ENCODE results near the gene IL10RA. TPM values are rescaled to one million over a fixed set of nuclear protein-coding genes. Genes with fewer than 3 reads are reported as not detected.

The IL10RA gene
- total and polyA plus RNA-seq, 4 donors = 2.3 to 11.6 (median 9.2) TPM

DNA sequence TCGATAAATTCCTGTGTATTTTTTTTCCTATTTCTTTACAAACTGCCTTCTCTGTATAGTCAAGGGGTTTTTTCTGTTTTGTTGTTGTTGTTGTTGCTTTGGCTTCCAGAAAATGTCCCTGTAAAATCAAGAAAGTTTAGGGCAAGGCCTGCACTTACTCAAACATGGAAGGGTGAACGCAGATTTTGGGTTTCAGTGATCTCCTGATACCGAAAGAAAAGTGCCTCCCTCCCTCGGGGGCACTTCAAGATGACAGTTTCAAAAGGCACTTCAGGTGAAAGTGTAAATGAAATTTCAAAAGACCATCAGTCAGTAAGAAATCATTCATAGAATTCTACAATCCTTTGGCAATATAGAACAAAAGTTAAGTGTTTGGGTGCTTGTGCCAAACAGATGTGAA is 47.2 kb downstream of the IL10RA start:
- H3K4me1 ChIP-seq (ENCODE audit: control insufficient read depth in 4 of 4, insufficient read depth in 4 of 4, low read length in 3 of 4) = no peaks in the 10 kb centered on the region
- H3K9ac ChIP-seq (ENCODE audit: low read depth in 1 of 2, low read length in 2 of 2) = no peak overlapping the region
- H3K27ac ChIP-seq (ENCODE audit: low read depth in 1 of 2, low read length in 2 of 2) = no peak overlapping the region
- H3K27me3 ChIP-seq (ENCODE audit: control insufficient read depth in 4 of 4, insufficient read depth in 4 of 4, low read length in 3 of 4) = no peaks in the 10 kb centered on the region
- no peaks in the 10 kb centered on the region for H3K36me3 ChIP-seq (ENCODE audit: control insufficient read depth in 4 of 4, insufficient read depth in 3 of 4, low read depth in 1 of 4, low read length in 3 of 4)
- TF ChIP-seq, protein P1, sequence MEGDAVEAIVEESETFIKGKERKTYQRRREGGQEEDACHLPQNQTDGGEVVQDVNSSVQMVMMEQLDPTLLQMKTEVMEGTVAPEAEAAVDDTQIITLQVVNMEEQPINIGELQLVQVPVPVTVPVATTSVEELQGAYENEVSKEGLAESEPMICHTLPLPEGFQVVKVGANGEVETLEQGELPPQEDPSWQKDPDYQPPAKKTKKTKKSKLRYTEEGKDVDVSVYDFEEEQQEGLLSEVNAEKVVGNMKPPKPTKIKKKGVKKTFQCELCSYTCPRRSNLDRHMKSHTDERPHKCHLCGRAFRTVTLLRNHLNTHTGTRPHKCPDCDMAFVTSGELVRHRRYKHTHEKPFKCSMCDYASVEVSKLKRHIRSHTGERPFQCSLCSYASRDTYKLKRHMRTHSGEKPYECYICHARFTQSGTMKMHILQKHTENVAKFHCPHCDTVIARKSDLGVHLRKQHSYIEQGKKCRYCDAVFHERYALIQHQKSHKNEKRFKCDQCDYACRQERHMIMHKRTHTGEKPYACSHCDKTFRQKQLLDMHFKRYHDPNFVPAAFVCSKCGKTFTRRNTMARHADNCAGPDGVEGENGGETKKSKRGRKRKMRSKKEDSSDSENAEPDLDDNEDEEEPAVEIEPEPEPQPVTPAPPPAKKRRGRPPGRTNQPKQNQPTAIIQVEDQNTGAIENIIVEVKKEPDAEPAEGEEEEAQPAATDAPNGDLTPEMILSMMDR (IDR thresholded peaks at IDR 0.05; ENCODE audit: low read depth, low read length, missing input control) = no peak
- TF ChIP-seq FOXA1 (IDR thresholded peaks at IDR 0.05) (no peak), NR2F2 (IDR thresholded peaks at IDR 0.05) (no peak), TAF1 (conservative IDR thresholded peaks at IDR 0.05) (no peak), YY1 (IDR thresholded peaks at IDR 0.05) (no peak), RAD21 (IDR thresholded peaks at IDR 0.05) (no peak), EGR1 (IDR thresholded peaks at IDR 0.05; ENCODE audit: low read depth in 2 of 2) (no peak)
- TF ChIP-seq, protein P2, sequence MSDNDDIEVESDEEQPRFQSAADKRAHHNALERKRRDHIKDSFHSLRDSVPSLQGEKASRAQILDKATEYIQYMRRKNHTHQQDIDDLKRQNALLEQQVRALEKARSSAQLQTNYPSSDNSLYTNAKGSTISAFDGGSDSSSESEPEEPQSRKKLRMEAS (IDR thresholded peaks at IDR 0.05) = no peak
- TF ChIP-seq, protein P3, sequence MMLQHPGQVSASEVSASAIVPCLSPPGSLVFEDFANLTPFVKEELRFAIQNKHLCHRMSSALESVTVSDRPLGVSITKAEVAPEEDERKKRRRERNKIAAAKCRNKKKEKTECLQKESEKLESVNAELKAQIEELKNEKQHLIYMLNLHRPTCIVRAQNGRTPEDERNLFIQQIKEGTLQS (IDR thresholded peaks at IDR 0.05) = no peak
- DNase-seq (ENCODE audit: low spot score) = no peak
- no peaks in the 10 kb centered on the region for H3K9me3 ChIP-seq (ENCODE audit: control insufficient read depth in 4 of 4, low read length in 3 of 4)
- no peak overlapping the region for H3K4me3 ChIP-seq (ENCODE audit: low read depth in 1 of 3, low read length in 3 of 3)
- 83% methylated on average over 4 of the region's 4 CpGs for WGBS

GRCh38 chr11:118042141-118042540 is 55.9 kb downstream of the IL10RA start:
- Histone ChIP-seq H3K9ac (ENCODE audit: low read depth in 1 of 2, low read length in 2 of 2) (no peak overlapping the region), H3K9me3 (ENCODE audit: control insufficient read depth in 4 of 4, low read length in 3 of 4) (no peaks in the 10 kb centered on the region), H3K27ac (ENCODE audit: low read depth in 1 of 2, low read length in 2 of 2) (no peak overlapping the region), H3K27me3 (ENCODE audit: control insufficient read depth in 4 of 4, insufficient read depth in 4 of 4, low read length in 3 of 4) (no peaks in the 10 kb centered on the region), H3K4me3 (ENCODE audit: low read depth in 1 of 3, low read length in 3 of 3) (no peak overlapping the region), H3K36me3 (ENCODE audit: control insufficient read depth in 4 of 4, insufficient read depth in 3 of 4, low read depth in 1 of 4, low read length in 3 of 4) (no peaks in the 10 kb centered on the region), H3K4me1 (ENCODE audit: control insufficient read depth in 4 of 4, insufficient read depth in 4 of 4, low read length in 3 of 4) (peaks cover 0 to 6% (median 1%) of the 10 kb centered on the region in 4 donors)
- 78% methylated on average over 1 of the region's 1 CpG for WGBS
- no peak for DNase-seq (ENCODE audit: low spot score)
- TF ChIP-seq, protein P2 (IDR thresholded peaks at IDR 0.05) = no peak
- TF ChIP-seq, protein P4, sequence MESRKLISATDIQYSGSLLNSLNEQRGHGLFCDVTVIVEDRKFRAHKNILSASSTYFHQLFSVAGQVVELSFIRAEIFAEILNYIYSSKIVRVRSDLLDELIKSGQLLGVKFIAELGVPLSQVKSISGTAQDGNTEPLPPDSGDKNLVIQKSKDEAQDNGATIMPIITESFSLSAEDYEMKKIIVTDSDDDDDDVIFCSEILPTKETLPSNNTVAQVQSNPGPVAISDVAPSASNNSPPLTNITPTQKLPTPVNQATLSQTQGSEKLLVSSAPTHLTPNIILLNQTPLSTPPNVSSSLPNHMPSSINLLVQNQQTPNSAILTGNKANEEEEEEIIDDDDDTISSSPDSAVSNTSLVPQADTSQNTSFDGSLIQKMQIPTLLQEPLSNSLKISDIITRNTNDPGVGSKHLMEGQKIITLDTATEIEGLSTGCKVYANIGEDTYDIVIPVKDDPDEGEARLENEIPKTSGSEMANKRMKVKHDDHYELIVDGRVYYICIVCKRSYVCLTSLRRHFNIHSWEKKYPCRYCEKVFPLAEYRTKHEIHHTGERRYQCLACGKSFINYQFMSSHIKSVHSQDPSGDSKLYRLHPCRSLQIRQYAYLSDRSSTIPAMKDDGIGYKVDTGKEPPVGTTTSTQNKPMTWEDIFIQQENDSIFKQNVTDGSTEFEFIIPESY (IDR thresholded peaks at IDR 0.05) = no peak
- TF ChIP-seq, protein P5, sequence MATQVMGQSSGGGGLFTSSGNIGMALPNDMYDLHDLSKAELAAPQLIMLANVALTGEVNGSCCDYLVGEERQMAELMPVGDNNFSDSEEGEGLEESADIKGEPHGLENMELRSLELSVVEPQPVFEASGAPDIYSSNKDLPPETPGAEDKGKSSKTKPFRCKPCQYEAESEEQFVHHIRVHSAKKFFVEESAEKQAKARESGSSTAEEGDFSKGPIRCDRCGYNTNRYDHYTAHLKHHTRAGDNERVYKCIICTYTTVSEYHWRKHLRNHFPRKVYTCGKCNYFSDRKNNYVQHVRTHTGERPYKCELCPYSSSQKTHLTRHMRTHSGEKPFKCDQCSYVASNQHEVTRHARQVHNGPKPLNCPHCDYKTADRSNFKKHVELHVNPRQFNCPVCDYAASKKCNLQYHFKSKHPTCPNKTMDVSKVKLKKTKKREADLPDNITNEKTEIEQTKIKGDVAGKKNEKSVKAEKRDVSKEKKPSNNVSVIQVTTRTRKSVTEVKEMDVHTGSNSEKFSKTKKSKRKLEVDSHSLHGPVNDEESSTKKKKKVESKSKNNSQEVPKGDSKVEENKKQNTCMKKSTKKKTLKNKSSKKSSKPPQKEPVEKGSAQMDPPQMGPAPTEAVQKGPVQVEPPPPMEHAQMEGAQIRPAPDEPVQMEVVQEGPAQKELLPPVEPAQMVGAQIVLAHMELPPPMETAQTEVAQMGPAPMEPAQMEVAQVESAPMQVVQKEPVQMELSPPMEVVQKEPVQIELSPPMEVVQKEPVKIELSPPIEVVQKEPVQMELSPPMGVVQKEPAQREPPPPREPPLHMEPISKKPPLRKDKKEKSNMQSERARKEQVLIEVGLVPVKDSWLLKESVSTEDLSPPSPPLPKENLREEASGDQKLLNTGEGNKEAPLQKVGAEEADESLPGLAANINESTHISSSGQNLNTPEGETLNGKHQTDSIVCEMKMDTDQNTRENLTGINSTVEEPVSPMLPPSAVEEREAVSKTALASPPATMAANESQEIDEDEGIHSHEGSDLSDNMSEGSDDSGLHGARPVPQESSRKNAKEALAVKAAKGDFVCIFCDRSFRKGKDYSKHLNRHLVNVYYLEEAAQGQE (IDR thresholded peaks at IDR 0.05) = no peak
- TF ChIP-seq NR2F2 (IDR thresholded peaks at IDR 0.05) = no peak
- TF ChIP-seq JUND (IDR thresholded peaks at IDR 0.05) = no peak
- TF ChIP-seq HNF4A (conservative IDR thresholded peaks at IDR 0.05) = no peak
- no peak for TF ChIP-seq FOXA2 (IDR thresholded peaks at IDR 0.05)
- no peak for TF ChIP-seq RXRA (IDR thresholded peaks at IDR 0.05)
- no peak for TF ChIP-seq TAF1 (conservative IDR thresholded peaks at IDR 0.05)
- TF ChIP-seq GABPA (IDR thresholded peaks at IDR 0.05 in 1 of 2, conservative IDR thresholded peaks at IDR 0.05 in 1 of 2) = no peak
- TF ChIP-seq, protein P3 (IDR thresholded peaks at IDR 0.05) = no peak
- TF ChIP-seq YY1 (IDR thresholded peaks at IDR 0.05) = no peak

All from liver (tissue), 9 donors.